Stimulated activated CD4-positive, alpha-beta T cell treated with anti-CD3 and anti-CD28 coated beads, Interleukin-1b, Interleukin-23, amount 100 ng/mL, for 1 hour (primary cell): ENCODE data around the gene DUSP7.
"Not testable (repeated sequence)": the region's sequence is repeated elsewhere in the genome, so short reads cannot be mapped to it uniquely, and the experiment has no call there.

ENCODE experiments used
- DNase-seq, 2 donors: peaks; one replicate each; pipeline ENCODE4 v3.0.0-alpha.2; 2020; ENCODE audit warnings: low read depth in 2 of 2

Gene DUSP7

DNA sequence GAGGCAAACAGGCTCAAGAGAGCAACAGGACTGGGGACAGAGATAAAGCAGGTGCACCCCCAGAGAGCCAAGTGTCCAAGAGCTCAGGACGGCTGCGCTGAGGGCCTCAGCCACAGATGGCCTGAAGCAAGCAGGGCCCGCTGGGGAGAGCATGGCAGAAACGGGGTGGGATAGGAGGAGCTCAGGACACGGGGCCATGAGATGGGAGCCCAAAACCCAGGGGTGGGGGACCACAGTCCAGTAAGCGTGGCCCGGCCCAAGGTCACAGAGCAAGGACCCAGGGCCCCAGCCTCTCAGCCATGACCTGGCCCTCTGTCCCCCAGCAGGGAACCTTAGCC is 9.5 kb downstream of the DUSP7 start:
- DNase-seq = no peak

DNA sequence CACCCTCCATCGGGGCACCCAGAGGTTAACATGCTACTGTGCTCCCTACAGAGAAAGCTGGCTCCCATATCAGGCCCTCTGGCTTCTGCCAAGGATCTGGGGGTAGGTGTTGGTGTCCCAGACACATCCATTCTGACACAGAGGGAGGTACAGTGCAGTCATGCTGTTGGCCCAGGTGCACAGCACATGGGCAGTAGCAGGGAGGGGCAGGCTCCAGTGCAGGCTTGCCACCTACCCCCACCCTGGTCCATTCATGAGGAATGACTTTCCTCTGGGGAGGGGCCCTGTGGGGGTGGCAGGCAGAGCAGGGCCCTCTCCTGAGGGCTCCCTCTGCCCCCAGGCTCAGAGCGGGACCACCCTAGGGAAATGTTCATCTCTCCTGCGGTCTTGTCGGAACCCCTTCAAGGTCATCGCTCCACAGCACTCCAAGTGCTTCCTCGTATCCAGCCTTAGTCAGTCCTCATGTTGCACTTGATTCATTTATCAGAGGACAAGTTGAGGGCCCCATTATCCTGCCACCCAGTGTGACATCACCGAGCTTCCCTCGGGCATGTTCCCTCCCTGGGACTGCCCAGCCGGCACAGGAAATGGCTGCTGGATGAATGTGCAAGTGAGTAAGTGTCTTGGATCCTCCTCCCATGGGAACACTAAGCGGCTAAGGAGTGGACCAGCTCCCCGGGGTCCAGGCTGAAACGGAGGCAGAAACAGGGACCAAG is 10.0 kb downstream of the DUSP7 start:
- no peak for DNase-seq

DNA sequence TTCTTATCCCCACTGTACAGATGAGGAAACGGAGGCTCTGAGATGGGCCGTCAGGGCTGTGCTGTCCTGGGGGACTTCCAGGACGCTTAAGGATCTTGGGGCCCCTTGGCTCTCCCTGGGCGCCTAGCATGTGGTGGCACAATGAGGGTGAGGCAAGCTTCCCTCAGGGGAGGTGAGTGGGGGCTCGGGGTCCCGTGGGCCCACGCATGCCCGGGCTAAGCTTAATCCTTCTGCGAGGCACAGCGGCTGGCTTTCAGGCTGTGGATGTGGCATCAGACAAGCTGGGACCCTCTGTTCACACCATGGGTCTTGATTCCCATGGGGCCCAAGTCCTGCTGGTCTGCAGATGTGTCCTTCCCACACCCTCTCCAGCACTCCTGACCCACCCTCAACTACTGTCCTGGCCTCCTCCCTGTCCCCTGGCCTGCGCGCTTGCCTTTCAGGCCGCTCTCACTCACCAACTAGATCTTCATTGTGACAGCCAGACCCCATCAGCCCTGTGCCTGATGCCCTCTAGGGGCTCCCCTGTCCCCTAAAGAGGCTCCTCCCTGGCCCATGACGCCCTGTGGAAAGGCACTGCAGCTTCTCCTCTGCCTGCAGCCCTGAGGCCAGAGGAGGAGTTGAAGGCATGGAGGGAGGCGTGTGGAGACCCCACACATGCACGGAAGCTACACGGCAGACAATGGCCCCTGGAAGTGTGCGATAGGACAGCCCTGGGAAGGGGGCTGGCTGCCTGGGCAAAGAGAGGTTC is 11.3 kb downstream of the DUSP7 start:
- DNase-seq = no peak

DNA sequence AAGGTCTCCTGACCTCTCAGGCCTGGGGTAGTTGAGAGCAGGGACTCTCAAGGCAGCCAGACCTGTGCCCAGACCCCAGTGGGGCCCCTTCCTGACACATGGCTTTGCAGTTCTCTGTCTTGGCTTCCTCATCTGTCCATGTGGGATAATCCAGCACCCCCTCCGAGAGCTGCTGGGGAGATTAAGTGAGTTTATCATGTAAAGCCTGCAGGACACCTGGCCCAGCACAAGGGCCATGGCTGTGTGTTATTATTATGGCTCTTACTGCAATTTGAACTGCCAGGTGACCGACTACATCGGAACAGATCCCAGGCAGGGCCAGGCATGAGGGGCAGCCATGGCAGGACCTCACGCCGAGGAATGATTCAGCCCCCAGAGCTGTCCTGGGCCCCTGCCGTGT is 12.6 kb downstream of the DUSP7 start:
- no peak for DNase-seq

DNA sequence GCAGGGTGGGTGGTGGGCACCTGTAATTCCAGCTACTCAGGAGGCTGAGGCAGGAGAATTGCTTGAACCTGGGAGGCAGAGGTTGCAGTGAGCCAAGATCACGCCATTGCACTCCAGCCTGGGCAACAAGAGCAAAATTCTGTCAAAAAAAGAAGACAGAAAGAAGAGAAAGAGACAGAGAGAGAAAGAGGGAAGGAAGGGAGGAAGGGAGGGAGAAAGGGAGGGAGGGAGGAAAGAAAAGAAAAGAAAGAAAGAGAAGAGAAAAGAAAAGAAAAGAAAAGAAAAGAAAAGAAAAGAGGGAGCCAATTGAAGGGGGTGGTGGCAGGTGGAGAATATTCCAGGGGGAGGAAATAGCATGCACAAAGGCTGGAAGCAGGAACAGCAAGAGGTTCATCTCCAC is 13.3 kb downstream of the DUSP7 start:
- not testable (repeated sequence) for DNase-seq

DNA sequence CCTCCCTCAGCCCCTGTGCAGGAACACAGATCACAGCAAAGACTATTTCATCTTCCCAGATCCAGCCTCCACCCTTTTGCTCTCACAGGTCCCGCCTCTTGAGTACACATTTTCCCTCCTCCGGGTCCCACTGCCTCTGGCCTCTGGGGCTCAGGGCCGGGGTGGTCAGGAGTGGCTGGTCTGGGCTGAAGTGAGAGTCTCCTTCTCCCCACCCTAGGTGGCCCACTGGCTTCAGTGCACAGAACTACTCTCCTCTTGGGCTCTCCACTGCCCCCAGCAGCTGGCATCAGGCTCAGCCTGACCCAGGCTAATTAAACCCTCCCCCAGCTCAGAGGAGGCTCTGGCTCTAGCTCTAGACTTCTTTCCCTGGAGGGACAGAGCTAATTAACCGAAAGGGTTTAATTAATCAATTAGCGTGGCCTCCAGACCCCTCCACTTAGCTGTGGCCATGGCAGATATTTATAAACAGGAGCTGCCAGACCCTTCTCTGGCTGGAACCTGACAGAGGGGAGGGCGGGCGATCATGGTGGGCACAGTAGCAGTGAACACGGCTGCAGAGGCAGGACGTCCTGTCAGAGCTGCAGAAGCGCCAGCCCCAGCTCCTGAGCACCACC is 15.1 kb downstream of the DUSP7 start:
- no peak for DNase-seq

DNA sequence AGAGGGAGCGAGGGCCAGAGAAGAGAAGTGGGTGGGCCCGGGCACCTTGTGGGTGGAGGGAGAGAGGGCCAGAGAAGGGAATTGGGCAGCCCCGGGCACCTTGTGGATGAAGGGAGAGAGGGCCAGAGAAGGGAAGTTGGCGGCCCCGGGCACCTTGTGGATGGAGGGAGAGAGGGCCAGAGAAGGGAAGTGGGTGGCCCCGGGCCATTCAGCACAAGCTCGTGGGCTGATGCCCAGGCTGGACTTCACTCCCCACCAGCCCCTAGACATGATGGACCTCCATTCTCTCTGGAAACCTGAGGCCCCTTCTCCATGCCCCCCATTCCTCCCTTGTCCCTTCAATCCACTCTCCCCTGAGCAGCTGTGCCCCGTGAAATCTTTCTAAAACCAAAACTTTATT is 15.8 kb downstream of the DUSP7 start:
- no peak for DNase-seq

DNA sequence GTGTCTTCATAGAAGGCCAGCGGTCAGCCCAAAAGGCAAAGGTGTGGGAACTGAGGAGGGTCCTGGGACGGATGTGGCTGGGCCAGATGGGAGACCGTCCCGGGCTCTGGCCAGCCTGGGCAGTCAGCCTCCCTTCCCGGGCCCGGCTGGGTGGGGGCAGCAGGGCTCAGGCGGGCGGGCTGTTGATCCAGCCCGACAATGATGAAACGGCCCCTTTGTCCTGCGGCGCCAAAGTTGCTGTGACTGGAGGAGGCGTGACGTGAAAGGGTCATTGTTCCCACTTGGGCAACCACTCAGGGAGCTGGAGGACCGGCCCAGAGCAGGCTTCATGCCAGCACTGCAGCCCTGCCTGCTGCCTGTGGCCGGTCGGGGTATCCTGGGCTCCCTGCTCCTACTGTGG is 16.5 kb downstream of the DUSP7 start:
- DNase-seq = no peak

DNA sequence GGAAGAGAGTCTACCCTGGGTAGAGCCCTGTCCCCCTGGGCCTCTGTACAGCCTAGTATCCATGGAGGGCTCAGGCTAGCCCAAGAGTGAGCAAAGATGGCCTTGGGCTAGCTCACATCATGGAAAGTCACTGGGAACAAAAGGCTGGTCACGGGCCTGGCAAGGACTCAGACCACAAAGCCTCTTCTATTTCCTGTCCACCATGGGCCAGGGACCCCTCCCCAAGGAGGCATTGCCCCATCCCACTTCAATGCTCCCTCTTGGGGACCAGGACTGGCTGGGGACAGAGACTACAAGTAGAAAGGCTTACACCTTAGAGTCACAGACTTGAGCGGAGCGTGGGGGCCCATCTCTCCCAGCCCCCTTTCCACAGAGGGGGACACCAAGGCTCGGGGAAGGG is 16.9 kb downstream of the DUSP7 start:
- no peak for DNase-seq

DNA sequence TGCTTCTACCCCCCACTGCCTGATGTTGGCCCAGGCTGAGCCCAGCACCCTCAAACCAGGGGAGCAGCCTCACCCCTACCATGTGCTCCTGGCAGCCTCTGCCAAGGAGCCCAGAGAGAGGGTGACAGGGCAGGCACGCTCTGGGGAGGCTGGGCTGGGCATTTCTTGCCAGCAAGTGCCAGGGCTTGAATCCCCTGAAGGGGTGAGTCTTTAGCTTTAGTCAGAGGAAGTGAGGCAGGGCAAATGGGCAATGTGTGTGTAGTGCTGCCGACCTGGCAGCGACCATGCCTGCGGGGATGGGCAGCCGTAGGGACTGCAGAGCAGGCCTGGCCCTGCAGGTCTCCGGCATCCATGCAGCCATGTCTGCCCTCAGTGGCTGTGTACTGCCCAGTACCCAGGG is 18.1 kb downstream of the DUSP7 start:
- no peak for DNase-seq

DNA sequence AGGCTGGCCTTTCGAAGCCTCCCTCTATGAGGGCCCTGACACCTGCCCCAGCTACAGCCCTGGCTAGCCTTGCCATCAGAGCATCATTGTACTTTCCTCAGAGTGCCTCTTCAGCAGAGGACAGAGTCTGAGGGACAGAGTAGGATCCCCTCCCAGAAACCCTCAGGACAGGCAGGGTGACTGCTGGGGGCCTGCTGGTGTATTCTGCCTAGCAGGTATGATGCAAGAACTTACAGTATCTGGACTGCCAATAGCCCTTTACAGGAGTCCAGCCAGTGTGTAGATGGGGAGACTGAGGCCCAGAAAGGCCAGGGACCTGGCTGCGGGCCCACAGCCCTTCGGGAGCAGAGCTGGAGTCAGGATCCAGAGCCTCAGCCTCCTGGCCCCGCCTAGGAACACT is 19.1 kb downstream of the DUSP7 start:
- DNase-seq = no peak

DNA sequence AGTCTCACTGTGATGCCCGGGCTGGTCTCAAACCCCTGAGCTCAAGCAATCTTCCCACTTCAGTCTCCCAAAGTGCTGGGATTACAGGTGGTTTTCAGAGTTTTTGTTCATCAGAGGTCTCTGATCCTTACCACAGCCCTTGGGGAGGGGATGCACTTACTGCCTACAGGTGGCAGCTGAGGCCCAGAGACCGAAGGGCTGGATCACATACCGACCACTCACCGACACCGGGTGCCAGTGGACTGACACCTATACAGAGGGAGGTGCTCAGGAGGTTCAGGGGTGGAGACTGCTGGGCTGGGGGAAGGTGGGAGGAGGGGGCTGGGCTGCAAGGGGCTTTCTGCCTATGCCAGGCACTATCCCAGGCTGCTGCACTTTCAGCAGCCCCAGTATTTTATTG is 19.5 kb downstream of the DUSP7 start:
- no peak for DNase-seq

DNA sequence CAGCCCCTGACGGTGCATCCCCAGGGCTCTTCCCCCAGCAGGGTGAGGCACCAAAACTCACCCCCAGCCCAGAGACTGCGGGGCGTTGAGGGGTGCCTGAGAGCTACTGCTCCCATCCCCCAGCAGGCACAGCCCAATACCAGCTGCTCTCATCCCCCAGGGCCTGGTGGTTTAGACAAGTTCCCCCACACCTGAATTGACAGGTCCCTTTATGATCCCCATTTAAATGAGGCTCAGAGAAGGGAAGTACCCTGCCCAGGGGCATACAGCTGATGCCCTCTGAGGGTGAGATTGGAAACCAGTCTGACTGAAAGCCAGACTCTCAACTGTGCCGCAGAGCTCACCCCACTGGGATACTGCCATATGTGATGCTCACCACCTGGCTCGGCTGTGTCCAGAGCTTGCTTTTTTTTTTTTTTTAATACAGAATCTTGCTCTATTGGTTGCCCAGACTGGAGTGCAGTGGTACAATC is 20.1 kb downstream of the DUSP7 start:
- DNase-seq = no peak

DNA sequence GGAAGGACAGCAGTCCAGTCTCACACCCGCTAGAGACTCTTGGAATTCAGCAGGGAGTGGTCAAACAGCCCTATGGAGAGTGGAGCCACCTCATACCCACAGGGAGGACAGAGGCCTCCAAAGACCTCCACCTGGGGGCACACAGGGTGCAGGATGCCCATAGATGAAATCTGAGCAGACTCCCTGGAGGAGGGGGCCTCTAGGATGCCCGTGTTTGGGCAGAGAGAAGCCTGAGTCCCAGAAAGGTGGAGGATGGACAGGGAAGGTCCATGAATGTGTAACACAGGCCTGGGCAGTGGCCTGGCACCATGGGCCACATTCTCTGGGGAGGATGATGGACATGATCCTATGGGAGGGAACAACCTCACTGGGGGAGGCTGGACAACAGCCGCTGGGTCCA is 21.7 kb downstream of the DUSP7 start:
- no peak for DNase-seq

DNA sequence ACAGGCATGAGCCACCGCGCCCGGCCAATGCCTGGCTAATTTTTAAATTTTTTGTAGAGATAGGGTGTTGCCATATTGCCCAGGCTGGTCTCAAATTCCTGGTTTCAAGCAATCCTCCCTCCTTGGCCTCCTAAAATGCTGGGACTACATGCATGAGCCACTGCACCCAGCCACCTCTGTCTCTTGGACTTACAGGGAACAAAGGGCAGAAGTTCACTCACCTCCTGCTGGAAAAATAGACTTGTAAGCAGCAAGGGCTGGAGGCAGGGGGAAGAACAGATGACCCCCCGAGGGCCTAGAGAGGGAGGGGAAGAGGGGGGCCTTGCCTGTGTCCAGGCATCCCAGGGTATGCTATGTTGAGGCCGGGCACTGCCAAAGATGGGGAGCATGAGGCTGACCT is 22.2 kb downstream of the DUSP7 start:
- no peak for DNase-seq

DNA sequence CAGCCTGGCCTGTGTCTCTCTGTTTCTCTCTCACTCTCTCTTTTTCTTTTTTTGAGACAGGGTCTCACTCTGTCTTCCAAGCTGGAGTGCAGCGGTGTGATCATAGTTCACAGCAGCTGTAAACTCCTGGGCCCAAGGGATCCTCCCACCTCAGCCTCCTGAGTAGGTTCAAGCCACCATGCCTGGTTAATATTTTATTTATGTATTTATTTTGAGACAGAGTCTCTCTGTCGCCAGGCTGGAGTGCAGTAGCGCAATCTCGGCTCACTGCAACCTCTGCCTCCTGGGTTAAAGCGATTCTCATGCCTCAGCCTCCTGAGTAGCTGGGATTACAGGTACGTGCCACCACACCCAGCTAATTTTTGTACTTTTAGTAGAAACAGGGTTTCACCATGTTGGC is 22.6 kb downstream of the DUSP7 start:
- not testable (repeated sequence) for DNase-seq

DNA sequence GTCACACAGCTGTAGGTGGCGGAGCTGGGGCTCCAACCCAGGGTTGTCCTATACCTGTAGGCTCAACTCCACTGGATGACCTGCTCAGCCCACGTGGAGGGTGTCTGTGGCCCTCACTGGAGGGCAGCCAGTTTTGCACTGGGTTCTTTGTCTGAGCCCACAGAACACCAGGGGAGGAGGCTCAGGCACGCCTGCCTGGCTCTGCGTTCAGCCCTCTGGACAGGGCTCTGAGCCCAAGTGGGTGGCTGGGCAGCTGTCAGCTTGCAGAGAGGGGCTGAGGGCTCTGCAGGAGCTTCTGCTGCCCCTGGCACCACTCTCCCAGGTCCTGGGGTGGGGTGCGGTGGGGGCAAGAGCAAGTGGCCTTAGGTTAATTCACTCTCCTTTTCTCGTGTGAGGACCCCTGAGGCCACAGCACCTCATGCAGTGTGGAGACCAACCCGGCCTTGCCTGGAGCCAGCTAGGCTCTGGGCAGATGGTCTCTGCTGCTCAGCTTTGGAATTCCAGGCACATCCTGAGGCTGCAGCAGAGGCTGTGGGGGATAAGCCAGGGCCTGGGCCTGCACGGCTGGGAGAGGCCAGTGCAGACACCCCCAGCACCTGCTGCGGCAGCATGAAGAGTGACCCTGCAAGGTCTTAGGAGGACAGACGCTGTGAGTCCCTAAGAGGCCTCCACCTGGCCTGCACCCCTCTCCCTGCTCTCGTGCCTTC is 23.5 kb downstream of the DUSP7 start:
- DNase-seq = no peak

DNA sequence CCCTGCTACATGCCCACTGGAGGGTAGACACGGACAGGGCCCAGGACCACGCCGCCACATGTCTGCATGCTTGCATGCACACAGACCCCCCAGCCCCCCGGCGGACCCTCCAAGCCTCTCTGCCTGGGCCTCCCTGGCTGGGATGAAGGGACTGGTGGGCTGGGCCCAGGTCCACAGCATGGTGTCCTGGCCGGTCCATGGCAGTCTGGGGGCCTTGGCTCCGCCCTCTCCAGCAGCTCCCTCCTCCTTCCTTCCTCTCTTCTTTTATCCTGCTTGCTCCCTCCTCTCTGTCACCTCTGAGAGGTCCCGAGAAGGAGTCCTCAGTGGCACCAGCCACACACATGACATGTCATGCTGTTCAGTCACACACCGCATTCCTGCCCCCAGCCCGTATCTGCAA is 24.5 kb downstream of the DUSP7 start:
- no peak for DNase-seq

DNA sequence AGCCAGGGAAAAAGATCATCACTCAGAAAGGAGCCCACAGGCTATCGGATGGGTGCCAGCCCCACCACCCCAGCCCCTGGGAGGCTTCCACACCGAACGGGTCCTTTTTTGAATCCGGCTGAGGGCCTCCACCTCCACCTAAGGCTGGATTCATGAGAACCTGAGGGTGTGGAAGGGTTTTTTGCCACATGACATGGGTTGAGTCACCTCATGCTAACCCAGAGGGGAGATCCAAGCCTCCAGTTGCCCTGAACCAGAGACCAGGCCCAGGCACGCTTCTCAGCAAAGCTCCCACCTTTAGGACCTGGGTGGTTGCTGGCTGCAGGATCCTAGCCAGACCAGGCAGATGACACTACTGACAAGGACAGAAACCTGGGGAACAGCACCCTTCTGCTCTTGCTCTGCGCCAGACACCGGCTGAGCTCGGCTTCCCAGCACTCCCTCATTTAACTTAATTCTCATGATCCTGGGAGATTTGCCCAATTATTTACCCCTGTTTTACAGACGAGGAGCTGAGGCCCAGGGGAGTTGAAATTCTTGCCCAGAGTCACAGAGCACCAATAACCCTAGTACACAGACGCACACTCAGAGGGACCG is 25.6 kb downstream of the DUSP7 start:
- no peak for DNase-seq

DNA sequence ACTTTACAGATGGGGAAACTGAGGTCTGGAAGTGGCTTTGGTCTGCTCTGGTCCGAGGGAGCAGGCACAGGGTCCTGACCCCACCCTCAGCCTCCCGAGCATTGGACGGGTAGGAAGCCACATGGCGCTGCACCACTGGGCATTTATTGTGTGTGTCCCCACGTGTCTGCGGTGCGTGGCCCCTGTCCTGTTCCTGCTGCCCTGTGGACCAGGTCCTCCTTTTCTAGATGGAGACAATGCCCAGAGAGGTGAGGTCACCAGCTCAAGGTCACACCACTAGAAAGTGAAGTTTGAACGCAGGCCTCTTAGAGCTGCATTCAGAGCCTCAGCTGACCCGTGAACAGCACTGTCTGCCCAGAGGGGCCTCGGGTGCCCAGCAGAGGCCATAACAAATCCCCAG is 26.8 kb downstream of the DUSP7 start:
- DNase-seq = no peak

DNA sequence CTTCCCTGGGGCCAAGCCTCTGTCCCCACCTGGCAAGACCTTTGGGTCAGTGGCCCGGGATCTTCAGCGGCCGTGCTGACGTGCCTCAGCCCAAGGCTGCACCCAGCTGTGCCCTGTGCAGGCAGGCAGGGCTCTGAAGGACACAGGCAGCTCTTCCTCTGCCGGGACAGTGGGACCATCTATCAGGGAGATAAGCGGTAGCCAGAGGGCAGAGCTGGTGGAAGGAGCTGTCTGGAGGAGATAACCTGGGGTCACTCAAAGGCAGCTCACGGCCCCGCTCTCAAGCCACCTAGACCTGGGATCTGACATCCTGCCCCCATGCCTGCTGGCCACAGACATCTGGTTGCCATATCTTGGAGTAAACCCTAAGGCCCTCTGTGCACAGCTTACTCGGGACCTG is 27.3 kb downstream of the DUSP7 start:
- no peak for DNase-seq

DNA sequence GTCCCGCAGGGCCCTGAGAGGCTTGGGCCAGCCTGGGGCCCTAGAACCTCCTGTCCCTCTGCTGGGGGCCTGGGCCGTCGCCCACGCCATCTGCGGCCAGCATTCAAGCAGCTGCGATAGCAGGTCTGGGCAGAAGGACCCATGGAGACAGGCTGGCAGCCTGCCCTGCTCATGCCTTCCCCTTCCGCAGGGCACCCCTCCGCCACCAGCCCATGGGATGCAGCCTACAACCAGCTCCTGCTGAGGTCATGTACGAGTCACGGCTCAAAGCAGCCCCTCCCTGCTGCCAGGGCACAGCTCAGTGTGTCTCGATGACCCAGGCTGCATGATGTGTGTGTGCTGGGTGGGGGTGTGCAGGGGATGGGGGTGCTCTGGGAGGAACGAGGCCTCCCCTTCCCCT is 27.8 kb downstream of the DUSP7 start:
- no peak for DNase-seq
